ENCODE results near the gene PCP4L1. TPM values are rescaled to one million over a fixed set of nuclear protein-coding genes. Genes with fewer than 3 reads are reported as not detected.

The PCP4L1 gene
- total RNA-seq = not detected in 2 replicates

DNA sequence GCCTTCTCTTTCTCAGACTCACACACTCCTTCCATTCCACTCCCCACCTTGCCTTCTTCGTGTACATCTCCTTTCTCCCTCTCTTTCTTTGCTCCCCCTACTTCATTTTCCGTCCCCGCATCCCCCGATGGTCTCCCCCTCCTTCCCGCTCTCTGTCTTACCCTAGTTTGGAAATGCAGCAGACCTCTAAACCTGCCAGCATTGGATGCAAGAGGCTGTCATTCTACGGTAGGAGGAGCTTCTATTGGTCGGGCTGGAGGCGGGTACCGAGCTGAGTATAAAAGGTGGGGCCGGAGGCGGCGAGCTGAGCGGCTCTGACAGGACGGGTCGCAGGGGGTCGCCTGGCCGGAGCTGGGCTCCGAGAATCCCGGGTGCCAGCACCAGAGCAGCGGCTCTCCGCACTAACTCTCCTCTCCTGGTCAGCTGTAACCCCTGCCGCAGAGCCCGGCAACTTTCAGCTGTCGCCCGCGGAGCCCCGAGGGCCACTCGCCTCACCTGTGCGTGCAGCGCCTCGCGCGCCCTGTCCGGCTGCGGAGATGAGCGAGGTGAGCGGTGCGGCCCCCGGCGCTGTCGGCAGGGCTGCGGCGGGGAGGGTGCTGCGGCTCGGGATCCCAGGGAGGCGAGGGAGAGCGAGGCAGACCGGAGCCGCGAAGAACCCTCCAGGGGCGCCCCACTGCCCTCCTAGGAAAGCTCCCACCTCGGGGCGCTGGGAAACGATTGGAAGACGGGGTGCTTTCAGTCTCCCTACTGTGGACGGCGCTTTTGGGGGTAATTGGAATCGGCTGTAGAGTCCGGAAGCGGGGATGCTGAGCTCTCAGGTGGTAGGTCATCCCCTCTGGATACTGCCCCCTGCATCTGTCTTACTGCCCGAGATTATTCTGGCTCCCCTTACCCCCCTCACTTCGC, at the start of gene PCP4L1:
TSS of gene PCP4L1 (plus strand) at position 307 of the 906 bp plus-strand sequence. CDS start at position 537, 230 bp downstream.

DNA sequence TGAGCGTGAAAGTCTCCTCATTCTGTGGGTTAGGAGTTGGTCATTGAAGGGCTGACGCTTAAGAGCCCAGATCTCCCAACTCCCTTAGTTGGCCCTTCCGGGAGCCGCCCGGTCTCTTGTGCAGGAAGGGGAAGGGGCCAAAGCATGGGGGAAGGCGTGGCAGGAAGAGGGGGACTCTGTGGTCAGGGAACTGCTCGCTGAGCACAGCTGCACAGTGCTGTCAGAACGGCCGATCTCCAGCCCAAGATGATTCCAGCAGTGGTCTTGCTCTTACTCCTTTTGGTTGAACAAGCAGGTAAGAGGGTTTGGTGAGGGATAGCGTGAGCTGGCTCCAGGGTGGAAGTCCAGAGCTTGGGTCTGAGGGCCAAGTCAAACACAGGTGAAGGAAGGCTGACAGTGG, 43.5 kb upstream of the PCP4L1 start, which contains the start of gene FCER1G:
TSS of gene FCER1G (plus strand) at position 220 of the 400 bp plus-strand sequence. CDS start at position 247, 27 bp downstream.

GRCh38 chr1:161225534-161226319, 32.8 kb upstream of the PCP4L1 start, which contains the start of gene TOMM40L:
Gene TOMM40L (plus strand): TSS chr1:161226060. CDS start chr1:161226490, 430 bp downstream.

GRCh38 chr1:161238039-161238473, 20.5 kb upstream of the PCP4L1 start, which contains the start of gene NR1I3:
Gene NR1I3 (minus strand): TSS chr1:161238203. CDS start chr1:161236565, 1,638 bp downstream.

DNA sequence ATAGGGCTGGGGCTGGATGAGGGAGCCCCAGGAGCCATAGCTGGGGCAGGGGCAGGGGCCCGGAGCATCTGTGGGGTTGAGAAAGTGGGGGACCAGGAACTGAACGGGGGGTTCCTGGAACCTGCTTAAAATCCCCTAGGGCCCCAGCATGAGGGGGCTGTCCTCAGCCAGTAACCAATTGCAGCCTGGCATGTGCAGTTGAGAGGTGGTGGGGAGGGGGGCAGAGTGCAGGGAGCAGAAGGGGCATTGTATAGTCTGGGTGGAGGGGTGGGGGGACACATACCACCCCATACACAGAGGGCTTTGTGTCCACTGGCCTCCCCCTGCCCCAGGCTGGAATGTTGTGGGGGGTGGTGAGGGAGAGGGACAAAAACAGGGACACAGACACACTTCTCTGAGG, 51.3 kb downstream of the PCP4L1 start, which contains the start of gene MPZ:
TSS of gene MPZ (minus strand) at position 101 of the 400 bp plus-strand sequence. CDS start at position 38, 63 bp downstream.

DNA sequence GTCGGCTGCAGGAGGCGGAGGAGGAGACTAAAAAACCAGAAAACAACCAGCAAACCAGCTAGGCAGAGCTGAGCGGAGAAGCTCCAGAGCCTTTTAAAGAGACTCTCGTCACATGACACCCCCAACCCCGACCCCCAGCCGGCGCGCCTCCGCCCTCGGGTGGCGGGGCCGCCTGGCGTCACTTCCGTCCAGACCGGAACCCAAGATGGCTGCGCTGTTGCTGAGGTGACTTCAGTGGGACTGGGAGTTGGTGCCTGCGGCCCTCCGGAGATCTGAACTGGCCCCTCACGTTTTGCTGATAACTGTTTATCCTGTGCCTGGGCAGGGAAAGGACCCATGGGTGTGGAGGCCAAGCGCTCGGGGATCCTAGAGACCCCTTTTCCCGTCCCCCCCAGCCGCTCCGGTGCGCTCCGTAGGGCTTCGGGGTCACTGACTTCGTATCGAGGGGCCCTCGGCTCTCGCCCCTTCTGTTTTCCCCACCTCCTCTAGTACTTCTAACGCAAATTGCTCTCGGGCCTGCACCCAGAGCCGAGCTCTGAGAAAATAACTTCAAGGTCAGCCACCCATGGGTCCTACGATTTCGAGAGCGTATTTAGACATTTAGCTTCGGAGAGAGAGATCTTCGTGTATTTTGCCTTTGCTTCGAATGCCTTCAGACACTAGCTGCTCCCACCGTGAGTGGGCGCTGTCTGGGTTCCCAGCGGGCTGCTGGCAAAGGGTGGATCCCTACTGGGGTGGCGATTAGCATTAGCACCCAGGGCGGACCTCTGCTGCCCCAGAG, 55.8 kb downstream of the PCP4L1 start, which contains the start of gene SDHC:
TSS of gene SDHC (plus strand) at position 181 of the 781 bp plus-strand sequence. CDS start at position 206, 25 bp downstream.

Other genes with a start within 250 kb of the PCP4L1 start
- 110 and 113 TPM in 2 replicates for gene F11R, start 237.6 kb upstream of the PCP4L1 start, total RNA-seq
- gene TSTD1, start 219.8 kb upstream of the PCP4L1 start, total RNA-seq = 7.4 and 50.5 TPM in 2 replicates
- 53.0 and 54.7 TPM in 2 replicates for gene USF1, start 212.8 kb upstream of the PCP4L1 start, total RNA-seq
- gene ARHGAP30, start 188.9 kb upstream of the PCP4L1 start, total RNA-seq = not detected in 2 replicates
- 0.14 and 0.40 TPM in 2 replicates for gene NECTIN4, start 169.2 kb upstream of the PCP4L1 start, total RNA-seq
- gene KLHDC9, start 160.4 kb upstream of the PCP4L1 start, total RNA-seq = 0.79 and 0.80 TPM in 2 replicates
- 54.3 and 55.2 TPM in 2 replicates for gene PFDN2, start 140.7 kb upstream of the PCP4L1 start, total RNA-seq
- 17.6 and 18.9 TPM in 2 replicates for gene NIT1, start 140.6 kb upstream of the PCP4L1 start, total RNA-seq
- gene DEDD, start 126.1 kb upstream of the PCP4L1 start, total RNA-seq = 28.6 and 31.4 TPM in 2 replicates
- 95.0 and 102 TPM in 2 replicates for gene UFC1, start 104.8 kb upstream of the PCP4L1 start, total RNA-seq
- gene USP21, start 99.2 kb upstream of the PCP4L1 start, total RNA-seq = 8.1 and 9.5 TPM in 2 replicates
- gene PPOX, start 92.3 kb upstream of the PCP4L1 start, total RNA-seq = 11.6 and 16.4 TPM in 2 replicates
- gene B4GALT3, start 81.2 kb upstream of the PCP4L1 start, total RNA-seq = 25.7 and 31.5 TPM in 2 replicates
- gene ADAMTS4, start 59.7 kb upstream of the PCP4L1 start, total RNA-seq = 35.9 and 90.2 TPM in 2 replicates
- 109 and 111 TPM in 2 replicates for gene NDUFS2, start 56.4 kb upstream of the PCP4L1 start, total RNA-seq
- gene FCER1G, start 43.5 kb upstream of the PCP4L1 start, total RNA-seq = not detected in 2 replicates
- gene APOA2, start 35.1 kb upstream of the PCP4L1 start, total RNA-seq = not detected in 2 replicates
- gene TOMM40L, start 32.7 kb upstream of the PCP4L1 start, total RNA-seq = 12.6 and 14.9 TPM in 2 replicates
- not detected in 2 replicates for gene NR1I3, start 20.5 kb upstream of the PCP4L1 start, total RNA-seq
- 1.2 and 1.3 TPM in 2 replicates for gene MPZ, start 51.2 kb downstream of the PCP4L1 start, total RNA-seq
- 33.9 and 45.9 TPM in 2 replicates for gene SDHC, start 55.6 kb downstream of the PCP4L1 start, total RNA-seq
- not detected in 2 replicates for gene CFAP126, start 109.1 kb downstream of the PCP4L1 start, total RNA-seq
- gene FCGR2A, start 246.7 kb downstream of the PCP4L1 start, total RNA-seq = 0.22 TPM in 1 of 2 replicates, not detected in the other